ENCODE data around the gene EXOC3L4. TPM values are rescaled to one million over a fixed set of nuclear protein-coding genes. Genes with fewer than 3 reads are reported as not detected.

The EXOC3L4 gene
- total RNA-seq = 0.32 and 1.3 TPM in 2 replicates

GRCh38 chr14:103094406-103095209 is at the start of gene EXOC3L4:
Gene EXOC3L4, plus strand, starts transcription at chr14:103094725. Its CDS starts 5,495 bp downstream, at chr14:103100220.

GRCh38 chr14:103057372-103058163 is 37.0 kb upstream of the EXOC3L4 start, which contains the start of gene CDC42BPB:
Gene CDC42BPB, minus strand, starts transcription at chr14:103057549. Its CDS starts 376 bp downstream, at chr14:103057173.

GRCh38 chr14:103084021-103084919 is 10.3 kb upstream of the EXOC3L4 start, which contains the start of gene LBHD2:
Gene LBHD2, plus strand, starts transcription at chr14:103084210. Its CDS starts 1,803 bp downstream, at chr14:103086013.

GRCh38 chr14:103122947-103123633 is 28.6 kb downstream of the EXOC3L4 start, which contains the start of gene TNFAIP2:
Gene TNFAIP2, plus strand, starts transcription at chr14:103123461. Its CDS starts 2,997 bp downstream, at chr14:103126458.

Other genes starting within 250 kb of the EXOC3L4 start
- gene AMN, start 172.1 kb upstream of the EXOC3L4 start, total RNA-seq = under 0.01 and 0.09 TPM in 2 replicates
- gene CDC42BPB, start 37.2 kb upstream of the EXOC3L4 start, total RNA-seq = 60.5 and 71.7 TPM in 2 replicates
- gene LBHD2, start 10.5 kb upstream of the EXOC3L4 start, total RNA-seq = not detected in 2 replicates
- gene TNFAIP2, start 28.7 kb downstream of the EXOC3L4 start, total RNA-seq = 55.1 and 59.1 TPM in 2 replicates
- 152 and 330 TPM in 2 replicates for gene EIF5, start 239.5 kb downstream of the EXOC3L4 start, total RNA-seq